ENCODE results near the gene TCAIM.
"Not testable (repeated sequence)": the region's sequence is repeated elsewhere in the genome, so short reads cannot be mapped to it uniquely, and the experiment has no call there.

TCAIM gene

GRCh38 chr3:44348993-44349392 is 10.4 kb downstream of the TCAIM start:
- DNase-seq, result no peak

- no peak for DNase-seq
Measured at GRCh38 chr3:44353355-44353924, 14.9 kb downstream of the TCAIM start.

GRCh38 chr3:44355362-44356033 is 16.9 kb downstream of the TCAIM start:
- DNase-seq, result no peak

- no peak for DNase-seq
Measured at GRCh38 chr3:44359146-44359751, 20.7 kb downstream of the TCAIM start.

GRCh38 chr3:44363591-44363990 is 25.0 kb downstream of the TCAIM start:
- DNase-seq, result no peak

GRCh38 chr3:44365952-44366351 is 27.4 kb downstream of the TCAIM start:
- DNase-seq, result no peak

GRCh38 chr3:44375450-44375849 is 36.9 kb downstream of the TCAIM start:
- no peak for DNase-seq

- no peak for DNase-seq
Measured at GRCh38 chr3:44387404-44387803, 48.8 kb downstream of the TCAIM start.

GRCh38 chr3:44392489-44392888 is 53.9 kb downstream of the TCAIM start:
- no peak for DNase-seq

GRCh38 chr3:44395714-44396113 is 57.1 kb downstream of the TCAIM start:
- DNase-seq, result no peak

- DNase-seq, result no peak
Measured at GRCh38 chr3:44396200-44397171, 57.9 kb downstream of the TCAIM start.

GRCh38 chr3:44398271-44398670 is 59.7 kb downstream of the TCAIM start:
- DNase-seq, result not testable (repeated sequence)

GRCh38 chr3:44398853-44399252 is 60.3 kb downstream of the TCAIM start:
- DNase-seq, result no peak

- no peak for DNase-seq
Measured at GRCh38 chr3:44400771-44401170, 62.2 kb downstream of the TCAIM start.

- no peak for DNase-seq
Measured at GRCh38 chr3:44402548-44402947, 64.0 kb downstream of the TCAIM start.

GRCh38 chr3:44409640-44410410 is 71.3 kb downstream of the TCAIM start:
- no peak for DNase-seq

- DNase-seq, result no peak
Measured at GRCh38 chr3:44411031-44411645, 72.6 kb downstream of the TCAIM start.

- no peak for DNase-seq
Measured at GRCh38 chr3:44412365-44412764, 73.8 kb downstream of the TCAIM start.

GRCh38 chr3:44414517-44415090 is 76.0 kb downstream of the TCAIM start:
- no peak for DNase-seq

GRCh38 chr3:44415421-44415820 is 76.9 kb downstream of the TCAIM start:
- DNase-seq, result no peak
